ENCODE data around the gene APRT.

GRCh38 chr16:88769617-88770460, 41.9 kb downstream of the APRT start:
- TF ChIP-seq, protein P1, sequence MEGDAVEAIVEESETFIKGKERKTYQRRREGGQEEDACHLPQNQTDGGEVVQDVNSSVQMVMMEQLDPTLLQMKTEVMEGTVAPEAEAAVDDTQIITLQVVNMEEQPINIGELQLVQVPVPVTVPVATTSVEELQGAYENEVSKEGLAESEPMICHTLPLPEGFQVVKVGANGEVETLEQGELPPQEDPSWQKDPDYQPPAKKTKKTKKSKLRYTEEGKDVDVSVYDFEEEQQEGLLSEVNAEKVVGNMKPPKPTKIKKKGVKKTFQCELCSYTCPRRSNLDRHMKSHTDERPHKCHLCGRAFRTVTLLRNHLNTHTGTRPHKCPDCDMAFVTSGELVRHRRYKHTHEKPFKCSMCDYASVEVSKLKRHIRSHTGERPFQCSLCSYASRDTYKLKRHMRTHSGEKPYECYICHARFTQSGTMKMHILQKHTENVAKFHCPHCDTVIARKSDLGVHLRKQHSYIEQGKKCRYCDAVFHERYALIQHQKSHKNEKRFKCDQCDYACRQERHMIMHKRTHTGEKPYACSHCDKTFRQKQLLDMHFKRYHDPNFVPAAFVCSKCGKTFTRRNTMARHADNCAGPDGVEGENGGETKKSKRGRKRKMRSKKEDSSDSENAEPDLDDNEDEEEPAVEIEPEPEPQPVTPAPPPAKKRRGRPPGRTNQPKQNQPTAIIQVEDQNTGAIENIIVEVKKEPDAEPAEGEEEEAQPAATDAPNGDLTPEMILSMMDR (IDR thresholded peaks at IDR 0.05; ENCODE audit: insufficient read depth, low read length), result no peak
- TF ChIP-seq, protein P2, sequence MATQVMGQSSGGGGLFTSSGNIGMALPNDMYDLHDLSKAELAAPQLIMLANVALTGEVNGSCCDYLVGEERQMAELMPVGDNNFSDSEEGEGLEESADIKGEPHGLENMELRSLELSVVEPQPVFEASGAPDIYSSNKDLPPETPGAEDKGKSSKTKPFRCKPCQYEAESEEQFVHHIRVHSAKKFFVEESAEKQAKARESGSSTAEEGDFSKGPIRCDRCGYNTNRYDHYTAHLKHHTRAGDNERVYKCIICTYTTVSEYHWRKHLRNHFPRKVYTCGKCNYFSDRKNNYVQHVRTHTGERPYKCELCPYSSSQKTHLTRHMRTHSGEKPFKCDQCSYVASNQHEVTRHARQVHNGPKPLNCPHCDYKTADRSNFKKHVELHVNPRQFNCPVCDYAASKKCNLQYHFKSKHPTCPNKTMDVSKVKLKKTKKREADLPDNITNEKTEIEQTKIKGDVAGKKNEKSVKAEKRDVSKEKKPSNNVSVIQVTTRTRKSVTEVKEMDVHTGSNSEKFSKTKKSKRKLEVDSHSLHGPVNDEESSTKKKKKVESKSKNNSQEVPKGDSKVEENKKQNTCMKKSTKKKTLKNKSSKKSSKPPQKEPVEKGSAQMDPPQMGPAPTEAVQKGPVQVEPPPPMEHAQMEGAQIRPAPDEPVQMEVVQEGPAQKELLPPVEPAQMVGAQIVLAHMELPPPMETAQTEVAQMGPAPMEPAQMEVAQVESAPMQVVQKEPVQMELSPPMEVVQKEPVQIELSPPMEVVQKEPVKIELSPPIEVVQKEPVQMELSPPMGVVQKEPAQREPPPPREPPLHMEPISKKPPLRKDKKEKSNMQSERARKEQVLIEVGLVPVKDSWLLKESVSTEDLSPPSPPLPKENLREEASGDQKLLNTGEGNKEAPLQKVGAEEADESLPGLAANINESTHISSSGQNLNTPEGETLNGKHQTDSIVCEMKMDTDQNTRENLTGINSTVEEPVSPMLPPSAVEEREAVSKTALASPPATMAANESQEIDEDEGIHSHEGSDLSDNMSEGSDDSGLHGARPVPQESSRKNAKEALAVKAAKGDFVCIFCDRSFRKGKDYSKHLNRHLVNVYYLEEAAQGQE (IDR thresholded peaks at IDR 0.05; ENCODE audit: insufficient replicate concordance, low read depth), result no peak
- no peak for TF ChIP-seq POLR2AphosphoS5 (IDR thresholded peaks at IDR 0.05; ENCODE audit: low read depth)
